Measurements from ENCODE around the gene RDX.

RDX gene

DNA sequence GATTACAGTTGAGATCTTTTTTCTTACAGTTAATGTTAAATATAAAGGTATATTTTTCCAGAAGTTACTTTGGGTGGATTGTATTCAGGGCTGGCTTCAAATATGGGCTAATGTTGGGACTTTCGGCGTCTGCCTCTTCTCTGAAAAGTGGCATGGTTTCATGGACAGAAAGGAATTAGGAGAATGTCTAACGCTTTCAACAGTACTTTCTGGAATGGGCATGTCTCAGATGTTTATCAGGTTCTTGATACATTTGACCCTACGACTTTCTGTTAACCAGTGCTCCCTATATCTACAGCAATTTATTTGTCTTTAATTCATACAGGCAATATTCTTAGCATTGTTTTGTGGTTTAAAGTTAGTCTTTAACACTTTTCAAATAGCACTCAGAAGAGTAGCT lies 169.5 kb downstream of the RDX start:
- no peak for DNase-seq

DNA sequence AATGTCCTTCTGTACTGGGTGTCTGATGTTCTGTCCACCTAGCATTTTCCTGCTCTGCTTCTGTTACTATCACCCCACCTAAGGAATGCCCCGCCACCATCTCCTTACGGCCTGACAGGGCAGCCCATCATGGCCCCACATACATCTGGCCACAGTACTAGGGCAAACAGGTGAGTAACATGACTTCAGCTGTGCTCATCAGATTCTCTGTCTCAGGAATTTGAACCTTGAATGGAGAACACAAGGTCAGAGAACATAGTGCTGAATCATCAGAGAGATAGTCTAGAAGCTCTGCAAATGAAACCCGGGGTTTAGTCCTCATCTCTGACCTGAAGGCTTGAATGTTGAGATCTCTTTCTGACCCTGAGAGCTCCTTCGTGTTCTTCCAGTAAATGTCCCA lies 170.8 kb downstream of the RDX start:
- no peak for DNase-seq
